GM21367 (cell line): Measurements from ENCODE around the gene STT3B.
"Not testable (repeated sequence)": the region's sequence is repeated elsewhere in the genome, so short reads cannot be mapped to it uniquely, and the experiment has no call there.

ENCODE experiments used
- ATAC-seq: cut with Tn5 transposase; IDR thresholded peaks from one replicate; pipeline ENCODE4 v1.9.1; 2021; ENCODE audit not compliant: unreplicated experiment

The STT3B gene

DNA sequence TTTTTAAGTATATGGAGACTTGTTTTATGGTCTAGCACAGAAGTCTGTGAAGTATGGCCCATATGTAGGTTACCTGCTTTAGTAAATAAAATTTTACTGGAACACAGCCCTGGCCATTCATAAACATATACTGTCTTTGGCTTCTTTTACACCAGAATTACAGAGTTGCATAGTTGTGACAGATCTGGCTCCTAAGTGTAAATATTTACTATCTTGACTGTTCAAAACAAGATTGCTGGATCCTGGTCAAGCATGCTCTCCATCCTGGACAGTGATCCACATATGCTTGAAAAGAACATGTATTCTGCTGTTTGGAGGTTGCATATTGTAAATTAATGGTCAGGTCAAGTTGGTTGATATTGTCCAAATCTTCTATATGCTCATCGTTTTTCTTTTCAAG lies 57.9 kb downstream of the STT3B start:
- no peak for ATAC-seq

DNA sequence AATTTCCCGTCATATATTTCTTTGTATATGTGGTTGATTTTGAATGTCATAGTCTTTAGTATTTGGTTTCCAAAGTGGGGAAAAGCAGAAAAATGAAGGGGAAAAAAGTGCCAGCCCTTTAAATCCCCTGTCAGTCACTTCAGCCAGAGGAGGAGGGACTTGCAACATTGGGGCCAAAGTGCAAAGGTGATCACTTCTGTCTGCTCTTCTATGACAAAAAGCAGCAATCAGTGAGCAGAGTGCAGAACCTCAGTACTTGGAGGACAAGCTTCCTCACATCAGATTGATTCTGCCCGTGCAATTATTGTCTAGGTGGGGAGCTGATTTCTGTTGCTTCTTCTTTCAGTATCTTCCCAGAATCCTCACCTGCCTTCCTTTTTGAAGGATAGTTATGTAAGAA lies 60.0 kb downstream of the STT3B start:
- no peak for ATAC-seq

DNA sequence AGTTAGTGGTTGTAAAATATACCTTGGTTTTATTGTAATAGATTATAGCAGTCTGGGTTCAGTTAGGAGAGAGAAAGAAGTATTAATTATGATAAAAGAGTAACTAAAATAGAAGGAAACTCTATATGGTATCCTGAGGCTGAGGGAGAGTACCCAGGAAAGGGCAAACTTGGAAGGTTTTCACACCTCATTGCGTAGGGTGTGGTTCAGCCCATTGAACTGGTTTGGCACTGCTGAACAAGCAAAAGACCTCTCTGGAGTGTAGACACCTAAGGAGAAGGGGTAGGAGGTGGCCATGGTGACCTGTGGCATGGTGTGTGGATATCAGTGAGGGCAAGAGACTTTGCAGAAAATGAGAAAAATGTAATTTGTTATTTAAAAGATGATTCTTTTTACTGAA lies 63.5 kb downstream of the STT3B start:
- ATAC-seq, result no peak

DNA sequence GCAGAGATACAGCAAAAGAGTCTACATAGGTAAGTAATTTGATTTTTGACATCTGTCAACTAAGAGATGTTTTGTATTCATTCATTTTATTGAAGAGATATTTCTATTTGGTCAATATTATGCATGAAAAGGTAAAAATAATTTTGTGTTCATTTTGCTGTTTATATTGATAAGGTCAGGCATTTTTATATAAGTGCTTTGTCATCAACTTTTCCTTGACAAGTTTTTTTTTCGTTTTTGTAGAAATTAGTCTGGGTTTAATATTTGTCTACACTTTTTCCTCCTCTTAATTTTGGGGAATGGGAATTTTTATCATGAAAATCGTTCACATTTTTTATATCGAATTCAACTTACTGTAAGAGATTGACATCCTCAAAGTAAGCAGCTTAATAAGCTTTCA lies 67.7 kb downstream of the STT3B start:
- ATAC-seq, result no peak

DNA sequence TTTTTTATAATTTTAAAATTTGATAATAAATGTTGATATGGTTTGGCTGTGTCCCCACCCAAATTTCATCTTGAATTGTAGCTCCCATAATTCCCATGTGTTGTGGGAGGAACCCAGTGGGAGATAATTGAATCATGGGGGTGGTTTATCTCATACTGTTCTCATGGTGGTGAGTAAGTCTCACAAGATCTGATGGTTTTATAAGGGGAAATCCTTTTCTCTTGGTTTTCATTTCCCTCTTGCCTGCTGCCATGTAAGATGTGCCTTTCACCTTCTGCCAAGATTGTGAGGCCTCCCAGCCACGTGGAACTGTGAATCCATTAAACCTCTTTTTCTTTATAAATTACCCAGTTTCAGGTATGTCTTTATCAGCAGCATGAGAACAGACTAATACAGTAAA lies 72.6 kb downstream of the STT3B start:
- ATAC-seq, result not testable (repeated sequence)

DNA sequence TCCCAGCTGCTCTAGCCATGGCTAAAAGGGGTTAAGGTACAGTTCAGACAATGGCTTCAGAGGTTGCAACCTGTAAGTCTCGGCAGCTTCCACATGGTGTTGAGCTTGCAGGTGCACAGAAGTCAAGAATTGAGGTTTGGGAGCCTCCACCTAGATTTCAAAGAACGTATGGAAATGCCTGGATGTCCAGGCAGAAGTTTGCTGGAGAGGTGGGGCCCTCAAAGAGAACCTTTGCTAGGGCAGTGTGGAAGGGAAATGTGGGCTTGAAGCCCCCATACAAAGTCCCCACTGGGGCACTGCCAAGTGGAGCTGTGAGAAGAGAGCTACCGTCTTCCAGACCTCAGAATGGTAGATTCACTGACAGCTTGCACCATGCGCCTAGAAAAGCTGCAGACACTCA lies 73.7 kb downstream of the STT3B start:
- no peak for ATAC-seq

DNA sequence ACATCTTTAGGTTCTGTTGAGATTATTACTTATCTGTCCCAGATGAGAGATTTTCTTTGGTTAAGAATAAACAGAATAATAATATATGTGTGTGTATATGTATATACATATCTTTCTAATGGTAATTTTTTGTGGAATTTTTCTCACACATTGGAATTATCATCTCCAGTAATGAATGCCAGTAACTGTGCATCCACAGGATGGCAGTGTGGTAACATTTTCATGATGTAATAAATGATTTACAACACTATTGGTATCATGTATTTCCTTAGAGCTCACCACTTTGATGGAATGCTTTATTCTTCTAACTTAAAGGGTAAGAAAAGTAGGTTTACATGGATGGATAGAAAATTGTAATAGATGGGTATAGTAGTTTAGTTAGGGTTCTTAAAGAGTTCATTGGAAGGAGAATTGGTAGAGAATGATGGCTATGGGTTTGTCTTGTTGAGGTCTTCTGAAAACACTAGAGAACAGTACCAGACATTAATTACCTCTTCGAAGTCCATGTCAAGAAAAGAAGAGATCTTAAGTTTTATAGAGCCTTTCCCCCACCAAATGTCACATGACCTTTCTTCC lies 78.1 kb downstream of the STT3B start:
- ATAC-seq, result no peak

DNA sequence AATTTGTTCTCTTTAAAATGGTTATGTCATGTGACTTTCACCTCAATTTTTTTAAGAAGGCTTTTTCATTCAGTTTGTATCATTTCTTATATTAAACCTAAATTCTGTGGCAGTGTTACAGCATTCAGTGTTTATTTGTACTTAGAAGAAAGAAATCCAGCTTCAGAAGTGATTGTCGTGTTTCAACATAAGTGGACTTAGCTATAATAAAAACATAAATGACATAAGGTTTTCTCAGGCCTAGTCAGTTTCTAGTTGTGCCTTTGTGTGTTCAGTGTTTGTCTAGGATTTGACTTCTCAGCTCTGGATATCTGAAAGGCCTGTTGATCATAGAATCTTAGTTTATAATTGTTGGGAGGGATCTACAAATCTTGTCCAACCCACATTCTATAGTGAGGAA lies 80.5 kb downstream of the STT3B start:
- no peak for ATAC-seq

DNA sequence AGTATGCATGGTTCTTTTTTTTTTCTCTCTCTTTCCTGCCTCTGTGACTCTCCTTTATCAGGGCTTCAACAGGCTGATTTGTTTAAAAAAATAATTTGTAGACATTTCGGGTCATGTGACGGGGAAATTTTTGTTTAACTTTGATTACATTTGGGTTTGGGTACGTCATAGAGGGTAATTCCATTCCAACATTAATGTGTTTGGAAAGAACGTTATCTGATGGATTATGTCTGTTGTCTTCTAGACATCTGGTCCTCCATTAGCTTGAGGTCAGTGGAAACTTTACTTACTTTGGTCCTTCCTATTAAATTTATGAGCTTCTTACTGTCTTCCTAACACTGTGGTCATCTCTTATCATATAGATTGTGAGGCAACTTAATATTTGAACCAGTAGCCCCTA lies 80.9 kb downstream of the STT3B start:
- no peak for ATAC-seq

DNA sequence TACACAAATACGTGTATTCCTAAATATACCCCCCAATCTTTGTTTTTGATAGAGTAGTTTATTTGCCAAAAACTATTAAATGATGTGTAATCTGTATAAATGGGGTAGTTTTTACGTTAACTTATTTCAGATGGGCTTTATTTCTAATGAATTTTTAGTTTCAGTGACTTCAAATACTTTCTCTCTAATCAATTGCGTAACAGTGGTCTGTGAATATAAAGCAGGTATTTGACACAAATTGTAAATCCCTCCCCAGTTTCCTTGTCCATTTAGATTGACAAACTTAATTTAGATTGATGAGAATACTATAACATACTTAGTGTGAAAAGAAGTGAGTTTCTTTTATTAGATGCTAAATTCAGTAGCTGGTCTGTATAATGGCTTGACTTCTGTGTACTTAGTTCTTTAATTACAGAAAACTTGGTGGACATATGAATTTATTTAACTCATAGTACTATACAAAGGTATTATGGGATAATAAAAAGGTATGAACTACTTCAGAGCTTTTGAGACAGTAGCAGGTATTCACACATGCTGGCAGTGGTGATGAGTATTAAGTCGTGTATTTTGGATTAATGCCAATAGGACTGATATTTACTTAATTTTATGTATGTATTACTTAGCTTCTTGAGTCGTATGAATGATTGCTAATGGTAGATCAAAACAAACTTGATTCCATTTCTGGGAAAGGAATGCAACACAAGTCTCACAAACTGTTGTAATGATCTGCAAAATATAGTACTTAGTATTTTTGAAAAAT lies 81.6 kb downstream of the STT3B start:
- no peak for ATAC-seq

DNA sequence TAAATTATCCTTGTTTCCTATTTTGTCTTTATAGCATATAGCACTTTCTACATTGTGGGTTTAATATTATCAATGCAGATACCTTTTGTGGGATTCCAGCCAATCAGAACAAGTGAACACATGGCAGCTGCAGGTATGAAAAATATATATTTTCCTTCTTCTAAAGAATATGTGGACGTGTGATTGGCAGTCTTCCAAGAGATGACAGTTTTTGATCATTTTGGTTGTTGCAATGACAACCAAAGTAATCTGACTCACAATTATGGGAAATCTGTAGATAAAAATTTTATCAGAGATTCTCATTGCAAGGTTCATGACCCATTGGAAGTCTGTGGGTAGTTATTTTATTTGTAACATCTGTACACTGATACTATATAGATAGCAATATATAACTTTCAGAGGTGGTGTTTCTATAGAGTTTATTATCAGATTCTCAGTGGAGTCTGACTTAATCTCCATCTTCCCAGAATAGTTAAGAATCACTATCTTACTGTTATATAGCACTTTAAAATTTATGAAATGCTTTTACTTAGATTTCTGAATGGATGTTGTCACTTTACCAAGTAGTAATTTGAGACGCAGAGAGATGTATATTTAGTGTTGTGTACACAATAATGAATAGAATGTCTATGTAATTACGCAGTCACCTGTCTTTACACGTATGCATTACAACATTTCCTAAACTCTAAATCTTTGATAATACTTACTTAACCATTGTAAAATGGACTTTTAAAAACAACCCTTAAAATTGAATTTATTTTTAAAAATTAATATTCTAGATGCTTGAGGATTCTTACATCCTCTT lies 82.5 kb downstream of the STT3B start:
- no peak for ATAC-seq

DNA sequence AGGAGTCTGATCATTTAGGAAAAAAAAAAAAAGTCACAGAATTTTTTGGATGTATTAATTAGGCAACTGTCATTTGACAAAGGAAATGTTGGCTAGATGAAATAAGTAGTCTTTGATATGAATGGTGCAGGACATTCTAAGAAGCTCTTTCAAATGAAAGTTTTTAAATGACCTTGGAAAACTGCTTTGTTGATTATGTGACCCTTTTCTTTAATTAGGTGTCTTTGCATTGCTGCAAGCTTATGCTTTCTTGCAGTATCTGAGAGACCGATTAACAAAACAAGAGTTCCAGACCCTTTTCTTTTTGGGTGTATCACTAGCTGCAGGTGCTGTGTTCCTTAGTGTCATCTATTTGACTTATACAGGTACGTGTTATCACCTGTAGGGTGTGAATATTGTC lies 84.0 kb downstream of the STT3B start:
- no peak for ATAC-seq

DNA sequence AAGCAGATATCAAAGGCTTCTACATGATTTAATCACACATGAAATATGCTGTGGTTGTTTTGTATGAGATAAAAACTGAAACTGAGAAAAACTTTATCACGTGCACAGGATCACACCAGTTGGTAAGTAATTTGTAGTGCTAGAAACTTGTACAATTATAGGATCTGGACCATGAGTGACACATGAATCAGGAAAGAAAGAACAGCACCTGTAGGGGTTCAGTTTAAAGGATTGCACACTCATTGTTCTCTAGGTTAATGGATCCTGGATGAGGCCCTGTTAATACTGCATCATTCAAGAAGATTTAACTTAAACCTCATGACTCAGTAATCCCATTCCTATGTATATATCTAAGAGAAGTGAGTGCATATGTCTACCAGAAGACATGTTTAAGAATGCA lies 87.9 kb downstream of the STT3B start:
- no peak for ATAC-seq

DNA sequence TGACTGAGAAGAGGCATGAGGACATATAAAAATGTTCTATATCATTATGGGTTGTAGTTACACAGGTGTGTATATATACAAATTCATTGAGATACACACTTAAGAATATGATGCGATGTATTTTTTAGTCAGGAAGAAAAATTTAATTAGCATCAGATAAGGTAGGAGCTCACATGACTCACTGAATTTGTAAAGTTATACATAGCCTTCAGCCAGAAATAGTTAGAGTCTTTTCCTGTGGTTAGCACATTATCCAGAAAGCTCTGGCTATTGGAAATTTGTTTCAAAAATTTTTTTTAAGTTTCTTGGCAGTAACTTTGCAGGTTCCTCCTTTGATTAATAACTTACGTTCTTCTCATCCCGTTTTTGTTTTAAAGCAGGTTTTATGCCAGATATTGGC lies 88.6 kb downstream of the STT3B start:
- no peak for ATAC-seq

DNA sequence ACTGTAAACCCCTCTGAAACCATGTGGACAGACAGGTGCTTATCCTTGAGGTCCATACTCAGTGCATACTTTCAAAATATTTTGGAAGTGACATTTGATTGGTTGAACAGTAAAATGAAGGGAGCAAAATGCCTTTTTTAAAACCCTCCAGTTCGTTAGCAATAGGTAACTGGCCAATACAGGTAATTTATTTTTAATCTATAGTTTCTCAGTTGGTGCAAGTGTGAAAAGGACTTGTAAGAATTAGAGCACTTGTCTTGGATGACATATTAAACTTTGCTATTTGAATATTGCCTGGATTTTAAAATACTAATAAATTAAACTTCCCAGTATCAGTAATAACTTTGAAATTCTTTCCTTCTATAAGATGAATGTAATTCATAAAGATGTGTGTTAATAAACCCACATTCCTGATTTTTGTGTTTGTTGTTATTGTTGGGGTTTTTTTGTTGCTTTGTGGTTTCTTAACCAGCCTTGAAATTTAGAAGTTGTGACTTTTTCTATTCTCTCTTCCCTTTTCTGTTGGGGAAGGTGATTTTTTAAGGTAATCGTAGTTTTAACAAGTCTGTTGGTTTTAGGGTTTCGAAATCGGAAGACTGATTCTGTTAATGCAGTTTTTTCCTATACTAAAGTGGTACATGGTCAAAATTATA lies 90.0 kb downstream of the STT3B start:
- ATAC-seq, result peak; percentile 70

DNA sequence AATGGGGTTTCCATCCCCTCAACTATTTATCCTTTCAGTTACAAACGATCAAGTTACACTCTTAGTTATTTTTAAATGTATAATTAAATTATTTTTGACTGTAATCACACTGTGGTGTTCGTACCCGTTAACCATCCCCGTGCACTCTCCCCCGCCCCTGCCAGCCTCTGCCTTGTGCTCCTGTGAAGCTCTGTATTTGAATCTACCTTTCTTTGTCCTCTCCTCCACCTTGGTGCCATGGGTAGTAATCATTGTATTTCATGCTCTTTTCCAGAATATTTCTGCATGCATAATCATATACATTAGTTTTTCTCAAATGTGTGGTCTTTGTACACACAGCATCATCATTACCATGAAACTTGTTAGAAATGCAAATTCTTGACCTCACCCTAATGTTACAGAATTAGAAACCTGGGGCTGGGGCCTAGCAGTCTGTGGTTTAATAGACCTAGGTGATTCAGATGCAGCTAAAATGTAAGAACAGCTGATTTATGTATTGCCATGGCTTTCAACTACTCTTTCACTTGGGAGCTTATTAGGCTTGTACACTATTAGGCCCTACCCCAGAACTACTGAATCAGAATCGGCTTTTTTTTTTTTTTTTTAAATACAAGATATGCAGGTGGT lies 91.5 kb downstream of the STT3B start:
- ATAC-seq, result peak; percentile 43

DNA sequence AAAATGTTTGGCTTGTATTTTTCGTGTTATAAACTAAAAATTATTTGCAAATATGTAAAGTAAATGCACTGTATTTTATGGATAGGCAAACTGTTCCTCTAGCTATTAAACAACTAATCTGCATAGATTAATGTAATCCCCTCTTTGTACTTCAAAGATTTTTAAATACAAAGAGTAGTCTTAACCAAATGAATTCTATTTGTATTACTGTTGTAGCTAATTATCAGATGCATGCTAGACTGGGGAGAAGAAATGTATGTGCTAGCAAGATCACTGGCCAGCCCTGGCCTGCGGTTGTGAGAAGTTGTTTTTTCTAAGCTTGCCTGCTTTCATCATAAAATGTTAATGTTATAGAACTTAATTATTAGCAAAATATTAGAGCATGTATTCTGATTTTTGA lies 92.6 kb downstream of the STT3B start:
- no peak for ATAC-seq

DNA sequence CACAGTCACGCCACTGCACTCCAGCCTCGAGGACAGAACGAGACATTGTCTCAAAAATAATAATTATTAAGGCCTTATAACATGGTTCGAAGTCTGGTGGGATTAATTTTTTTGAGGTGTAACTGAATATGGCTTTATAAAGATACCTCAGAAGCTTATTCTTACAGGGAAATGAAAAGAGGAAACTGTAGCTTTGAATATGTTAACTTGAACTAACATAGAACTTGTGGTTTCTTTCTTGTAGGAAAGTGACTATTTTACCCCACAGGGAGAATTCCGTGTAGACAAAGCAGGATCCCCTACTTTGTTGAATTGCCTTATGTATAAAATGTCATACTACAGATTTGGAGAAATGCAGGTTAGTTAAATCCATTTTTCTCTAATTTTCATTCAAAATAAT lies 96.3 kb downstream of the STT3B start:
- ATAC-seq, result no peak

DNA sequence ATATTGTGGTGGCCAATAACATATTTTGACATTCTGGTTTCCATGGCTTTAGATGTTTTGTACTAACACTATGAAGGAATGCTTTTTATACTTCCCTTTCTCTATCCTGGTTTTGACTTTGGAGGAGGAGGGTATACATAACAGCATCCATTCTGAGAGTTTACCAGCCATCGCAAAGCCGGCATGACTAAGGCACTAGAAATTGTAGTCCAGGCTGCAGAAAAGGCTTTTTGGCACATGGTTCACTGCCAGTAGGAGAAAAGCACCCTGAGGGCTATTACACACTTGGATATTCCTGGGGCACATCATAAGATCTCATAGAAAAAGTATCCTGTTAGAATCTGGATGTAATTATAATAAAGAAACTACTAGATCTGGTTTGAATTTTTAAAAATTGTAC lies 101.8 kb downstream of the STT3B start:
- no peak for ATAC-seq

DNA sequence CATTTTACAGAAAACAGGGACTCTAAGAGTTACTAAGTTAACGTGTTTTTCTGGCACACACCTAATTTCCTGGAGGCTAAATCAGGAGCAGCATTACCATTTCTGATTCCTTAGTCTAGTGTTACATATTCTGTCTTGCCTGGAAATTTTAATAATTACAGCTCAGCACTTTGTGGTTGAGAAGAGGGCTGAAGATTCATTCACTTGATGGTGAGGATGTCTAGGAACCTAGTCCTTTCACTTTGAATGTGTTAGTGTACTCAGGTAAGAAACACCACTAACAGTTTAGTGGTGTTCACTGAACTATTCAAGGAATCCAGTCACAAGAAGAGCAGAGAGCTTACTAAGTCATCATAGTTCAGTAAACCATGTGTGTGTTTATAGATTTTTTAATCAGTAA lies 102.8 kb downstream of the STT3B start:
- ATAC-seq, result no peak

DNA sequence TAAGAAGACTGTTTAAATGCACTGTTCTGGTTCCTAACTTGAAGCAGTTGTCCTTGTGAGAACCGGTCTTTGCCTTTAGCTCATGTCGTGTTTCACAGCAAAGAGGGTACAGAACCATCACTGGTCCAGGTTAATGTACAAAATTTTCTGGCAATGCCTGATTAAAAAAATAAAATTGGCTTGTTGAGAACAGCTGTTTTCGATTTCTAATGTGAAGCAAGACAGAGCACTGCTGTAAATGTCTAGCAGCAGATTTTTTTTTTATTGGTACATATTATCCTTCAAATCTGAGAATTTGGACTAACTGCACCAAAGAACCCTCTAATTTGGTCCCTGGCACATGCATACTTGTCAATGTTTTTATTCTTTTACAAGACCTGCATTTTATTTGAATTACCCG lies 103.3 kb downstream of the STT3B start:
- no peak for ATAC-seq
